ENCODE measurements around the gene PLEKHM2.

Gene PLEKHM2

GRCh38 chr1:15702722-15703550 is 18.8 kb downstream of the PLEKHM2 start:
- DNase-seq, result no peak

GRCh38 chr1:15703562-15703961 is 19.4 kb downstream of the PLEKHM2 start:
- DNase-seq, result no peak

DNA sequence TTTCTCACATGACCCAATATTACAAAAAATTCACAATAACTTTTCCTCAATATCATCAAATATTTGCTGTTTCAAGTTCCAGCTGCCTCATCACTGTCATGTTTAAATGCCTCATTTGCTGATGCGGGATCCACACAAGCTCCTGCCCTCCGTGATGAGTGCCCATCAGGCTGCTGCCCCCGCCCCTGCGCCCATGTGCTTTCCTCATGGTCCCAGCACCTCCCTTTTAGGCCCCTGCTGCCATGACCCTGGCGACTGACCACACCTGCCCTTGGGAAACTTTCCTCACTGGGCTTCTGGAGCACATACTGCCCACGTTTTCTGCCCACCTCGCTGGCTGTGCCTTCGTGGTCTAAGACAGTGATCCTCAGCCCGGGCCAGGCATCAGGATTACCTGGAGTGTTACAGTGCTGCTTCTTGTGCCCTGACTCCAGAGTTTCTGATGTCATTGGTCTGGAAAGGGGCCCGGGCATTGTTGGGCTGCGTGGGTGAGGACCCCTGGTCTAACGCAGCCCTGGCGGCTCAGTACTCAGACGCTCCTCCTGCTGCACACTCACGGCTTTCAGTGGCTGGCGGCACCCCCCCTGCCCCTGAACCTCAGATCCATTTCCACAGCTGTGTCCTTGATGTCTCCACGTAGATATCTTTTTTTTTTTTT is 20.5 kb downstream of the PLEKHM2 start:
- no peak for DNase-seq

GRCh38 chr1:15705184-15705566 is 21.1 kb downstream of the PLEKHM2 start:
- DNase-seq, result no peak

DNA sequence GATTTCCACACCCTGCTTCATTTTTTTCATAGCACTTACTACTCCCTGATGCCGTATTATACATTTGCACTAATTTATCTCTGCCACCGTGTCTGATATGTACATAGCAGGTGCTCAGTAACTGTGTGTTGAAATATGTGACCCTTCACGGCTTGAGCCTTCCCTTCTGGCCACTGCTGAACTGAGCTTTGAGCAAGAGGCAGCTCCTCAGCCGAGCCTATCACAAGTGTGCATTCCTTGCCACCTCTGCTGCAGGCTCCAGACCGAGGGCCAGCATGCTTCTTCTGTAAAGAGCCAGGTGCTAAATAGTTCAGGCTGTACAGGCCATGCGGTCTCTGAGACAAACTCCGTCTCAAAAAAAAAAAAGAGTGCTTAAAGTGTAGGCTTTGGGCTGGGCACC is 22.6 kb downstream of the PLEKHM2 start:
- no peak for DNase-seq

DNA sequence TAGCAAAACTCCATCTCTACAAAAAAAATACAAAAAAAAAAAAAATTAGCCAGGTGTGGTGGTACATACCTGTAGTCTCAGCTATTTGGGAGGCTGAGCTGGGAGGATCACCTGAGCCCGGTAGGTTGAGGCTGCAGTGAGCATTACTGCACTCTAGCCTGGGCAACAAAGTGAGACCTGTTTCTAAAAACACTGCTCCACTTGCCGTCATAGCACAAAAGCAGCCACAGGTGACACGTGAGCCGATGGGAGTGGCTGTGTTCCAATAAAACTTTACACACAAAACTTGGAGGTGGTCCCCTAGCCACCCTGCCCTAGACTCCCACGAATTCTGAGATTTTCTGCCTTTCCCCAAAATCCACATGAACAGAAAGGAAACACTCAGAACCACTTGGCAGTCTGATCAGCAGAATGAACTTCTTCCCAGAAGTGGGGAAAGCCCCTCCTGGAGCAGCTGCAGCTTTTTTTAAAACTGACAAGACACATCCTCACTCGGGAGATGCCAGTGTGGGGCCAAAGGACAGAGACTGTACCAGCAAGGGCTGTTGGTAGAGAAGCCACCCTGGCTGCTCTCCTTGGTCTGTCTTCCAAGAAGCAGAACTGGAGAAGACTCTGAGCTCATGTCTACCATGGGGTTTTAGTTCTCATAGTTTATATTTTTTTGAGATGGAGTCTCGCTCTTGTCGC is 23.3 kb downstream of the PLEKHM2 start:
- no peak for DNase-seq

DNA sequence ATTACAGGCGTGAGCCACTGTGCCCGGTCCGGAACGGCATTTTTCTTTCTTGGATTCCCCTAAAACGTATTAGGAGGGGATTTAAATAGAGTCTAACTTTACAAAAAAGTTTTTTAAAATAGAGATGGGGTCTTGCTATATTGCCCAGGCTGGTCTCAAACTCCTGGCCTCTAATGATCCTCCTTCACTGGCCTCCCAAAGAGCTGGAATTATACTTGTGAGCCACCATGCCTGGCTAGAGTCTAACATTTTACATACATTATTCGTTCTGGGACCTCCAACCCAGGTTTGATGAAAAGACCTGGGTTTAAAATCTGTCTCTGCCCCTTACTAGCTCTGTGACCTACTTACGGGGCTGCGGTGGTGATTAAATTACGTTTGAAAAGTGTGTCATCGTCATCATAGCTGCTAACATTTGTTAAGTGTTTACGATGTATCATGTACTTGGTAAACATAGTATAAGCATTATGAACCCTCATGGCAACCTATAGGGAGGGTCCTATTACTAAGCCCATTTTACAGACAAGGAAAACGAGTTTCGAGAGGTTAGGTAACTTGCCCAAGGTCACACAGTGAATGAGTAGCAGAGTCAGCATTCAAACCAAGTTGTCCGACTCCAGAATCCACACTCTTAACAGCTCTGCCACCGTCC is 24.5 kb downstream of the PLEKHM2 start:
- no peak for DNase-seq

DNA sequence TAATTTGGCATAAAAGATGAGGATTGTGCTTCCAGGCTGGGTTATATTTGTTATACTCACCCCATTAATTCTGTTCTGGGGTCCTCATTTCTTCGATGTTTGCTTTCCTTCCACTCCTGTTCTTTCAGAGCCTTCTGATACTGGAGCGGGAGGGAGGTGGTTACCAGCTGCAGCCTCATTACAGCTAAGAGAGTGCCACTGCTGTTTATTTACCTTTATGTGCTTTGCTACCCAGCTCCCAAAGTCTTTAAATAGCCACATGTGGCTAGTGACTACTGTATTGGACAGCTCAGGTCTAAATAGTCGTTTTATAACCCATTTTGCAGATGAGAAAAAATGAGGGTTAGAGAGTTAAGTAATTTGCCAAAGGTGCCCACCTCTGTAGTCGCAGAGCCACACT is 25.1 kb downstream of the PLEKHM2 start:
- no peak for DNase-seq

DNA sequence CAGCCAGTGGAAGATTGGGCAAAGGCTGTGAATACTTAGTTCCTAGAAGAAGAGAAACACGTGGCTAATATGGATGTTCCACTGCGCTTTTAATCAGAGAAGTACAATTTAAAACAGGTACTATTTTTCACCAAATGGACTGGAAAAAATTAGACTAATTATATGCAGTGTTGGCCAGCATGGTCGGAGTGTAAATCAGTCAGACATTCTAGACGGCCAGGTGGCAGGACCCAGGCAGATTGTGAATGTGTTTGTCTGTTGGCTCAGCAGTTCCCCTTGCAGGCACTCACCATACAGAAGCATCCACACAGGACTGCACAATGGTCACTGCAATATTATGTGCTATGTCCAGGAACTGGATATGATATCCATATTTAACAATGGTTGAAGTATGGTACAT is 28.0 kb downstream of the PLEKHM2 start:
- no peak for DNase-seq

DNA sequence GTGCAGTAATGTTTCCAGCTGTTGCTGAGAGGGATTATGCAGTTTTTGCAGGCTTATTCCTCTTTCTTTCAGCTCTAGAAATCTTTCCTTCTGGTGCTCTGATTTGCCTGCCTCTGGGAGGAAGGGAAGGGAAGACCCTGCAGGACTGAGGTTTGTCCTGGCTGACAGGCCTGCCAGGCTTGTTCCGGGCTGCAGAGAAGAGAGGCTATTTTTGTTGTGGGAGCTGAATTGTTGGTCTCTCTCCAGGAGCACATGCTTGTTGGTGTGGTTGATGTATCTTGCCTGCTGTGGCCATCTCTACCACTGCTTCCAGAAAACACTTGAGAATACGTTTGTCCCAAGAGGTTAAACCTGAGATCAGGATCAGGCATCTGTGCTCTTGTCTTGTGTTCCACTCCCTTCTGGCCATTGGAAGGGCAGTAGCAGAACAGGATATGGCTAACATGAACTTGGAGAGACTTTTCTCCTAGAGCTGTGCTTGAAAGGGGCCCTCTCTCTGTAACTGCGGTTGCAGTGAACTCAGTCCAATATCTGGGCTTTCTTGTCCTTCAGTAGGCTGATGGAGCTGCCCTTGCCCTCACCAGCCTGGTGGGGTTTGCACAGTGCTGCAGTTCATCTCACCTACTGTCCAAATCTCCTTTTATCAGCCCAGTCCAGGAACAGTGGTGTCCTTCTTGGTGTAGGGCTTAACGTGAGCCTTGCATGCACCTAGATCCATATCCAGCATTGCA is 30.5 kb downstream of the PLEKHM2 start:
- no peak for DNase-seq

DNA sequence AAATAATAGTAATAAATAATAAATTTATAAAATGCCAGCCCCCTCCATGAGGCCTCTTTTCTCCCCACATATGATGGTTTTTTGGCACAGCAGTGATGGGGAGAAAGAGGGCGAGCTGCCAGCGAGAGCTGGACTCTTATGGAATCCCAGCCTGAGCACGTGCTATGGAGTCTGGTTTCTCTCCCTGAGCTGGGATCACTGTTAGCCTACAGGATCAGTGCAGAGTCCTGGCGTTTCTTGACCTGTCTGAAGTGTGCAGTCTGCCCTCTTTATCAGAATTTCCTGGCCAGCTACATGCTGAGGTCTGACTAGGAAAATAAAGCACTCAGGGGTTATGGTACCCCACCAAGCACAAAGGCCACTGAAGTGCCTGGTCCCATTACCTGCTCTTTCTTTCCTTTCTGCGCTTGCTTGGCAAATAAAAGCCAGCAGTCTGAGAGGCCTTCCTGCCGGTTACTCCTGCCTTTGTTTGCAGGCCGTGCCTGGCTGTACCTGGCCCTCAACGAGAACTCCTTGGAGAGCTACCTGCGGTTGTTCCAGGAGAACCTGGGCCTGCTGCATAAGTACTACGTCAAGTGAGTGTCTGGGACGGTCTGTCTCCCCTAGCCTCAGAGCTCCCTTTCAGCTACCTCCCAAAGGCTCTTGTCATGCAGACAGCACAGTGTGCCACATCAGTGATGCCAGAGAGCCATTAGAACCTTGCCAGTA is 33.5 kb downstream of the PLEKHM2 start:
- no peak for DNase-seq

DNA sequence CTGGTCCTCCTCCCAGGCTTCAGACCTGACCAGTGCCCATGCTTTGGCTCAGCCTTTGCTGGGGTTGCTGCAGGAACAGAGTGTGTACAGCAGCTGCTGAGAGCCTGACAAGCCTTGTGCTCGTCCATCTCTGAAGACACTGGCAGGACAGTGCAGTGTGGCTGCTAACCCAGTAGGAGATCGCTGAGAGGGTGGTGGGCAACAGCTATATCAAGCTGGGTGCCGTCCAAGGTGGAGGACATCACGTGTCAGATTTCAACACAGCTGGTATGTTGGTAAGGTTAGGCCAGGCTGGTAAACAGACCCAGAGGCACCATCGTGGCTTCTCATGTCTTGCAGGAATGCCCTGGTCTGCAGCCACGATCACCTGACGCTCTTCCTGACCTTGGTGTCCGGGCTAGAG is 34.1 kb downstream of the PLEKHM2 start:
- no peak for DNase-seq

DNA sequence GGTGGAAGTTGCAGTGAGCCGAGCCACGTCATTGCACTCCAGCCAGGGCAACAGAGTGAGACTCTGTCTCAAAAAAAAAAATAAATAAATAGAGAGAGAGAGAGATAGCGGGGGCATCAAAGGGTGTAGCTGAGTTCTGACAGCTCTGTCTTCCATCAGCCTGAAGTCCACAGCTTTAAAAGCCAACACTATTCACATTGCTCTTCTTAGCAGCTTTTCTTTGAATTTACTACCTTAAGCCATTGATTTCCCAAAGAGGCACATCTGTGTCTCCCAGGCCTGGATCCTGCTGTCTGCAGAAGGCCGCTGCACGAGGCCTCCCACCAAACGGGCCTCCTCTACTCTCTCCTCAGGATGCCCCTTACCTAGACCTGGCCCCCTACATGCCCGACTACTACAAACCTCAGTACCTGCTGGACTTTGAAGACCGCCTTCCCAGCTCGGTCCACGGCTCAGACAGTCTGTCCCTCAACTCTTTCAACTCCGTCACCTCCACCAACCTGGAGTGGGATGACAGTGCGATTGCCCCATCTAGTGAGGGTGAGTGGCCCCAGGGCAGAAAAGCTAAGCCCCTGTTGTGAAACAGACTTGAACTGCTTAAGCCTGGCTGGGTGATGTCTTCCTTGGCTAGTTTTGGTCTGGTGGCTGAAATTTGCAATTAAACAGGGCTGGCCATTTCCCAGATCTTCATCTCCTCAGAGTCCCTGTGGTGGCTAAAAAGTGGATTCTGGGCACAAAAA is 35.4 kb downstream of the PLEKHM2 start:
- DNase-seq, result no peak

DNA sequence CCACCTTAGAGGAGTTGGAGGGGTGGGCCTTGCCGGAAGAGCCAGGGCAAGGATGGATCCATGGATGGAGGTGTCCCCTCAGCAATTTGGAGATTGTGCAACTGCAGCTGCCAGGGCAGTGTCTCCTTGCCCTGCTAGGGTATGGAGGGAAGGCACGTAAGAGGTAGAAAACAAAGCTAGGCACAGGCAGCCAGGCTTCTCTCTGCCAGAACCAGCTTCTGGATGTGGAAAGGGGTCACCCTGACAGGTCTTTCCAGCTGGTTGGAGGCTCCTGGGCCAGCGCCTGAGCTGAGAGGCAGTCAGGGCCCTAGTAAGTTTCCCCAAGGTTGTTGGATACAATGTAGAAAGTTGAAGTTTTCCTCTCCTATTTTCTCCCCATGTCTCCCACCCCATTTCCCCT is 36.7 kb downstream of the PLEKHM2 start:
- DNase-seq, result no peak

GRCh38 chr1:15722411-15722810 is 38.3 kb downstream of the PLEKHM2 start:
- no peak for DNase-seq

DNA sequence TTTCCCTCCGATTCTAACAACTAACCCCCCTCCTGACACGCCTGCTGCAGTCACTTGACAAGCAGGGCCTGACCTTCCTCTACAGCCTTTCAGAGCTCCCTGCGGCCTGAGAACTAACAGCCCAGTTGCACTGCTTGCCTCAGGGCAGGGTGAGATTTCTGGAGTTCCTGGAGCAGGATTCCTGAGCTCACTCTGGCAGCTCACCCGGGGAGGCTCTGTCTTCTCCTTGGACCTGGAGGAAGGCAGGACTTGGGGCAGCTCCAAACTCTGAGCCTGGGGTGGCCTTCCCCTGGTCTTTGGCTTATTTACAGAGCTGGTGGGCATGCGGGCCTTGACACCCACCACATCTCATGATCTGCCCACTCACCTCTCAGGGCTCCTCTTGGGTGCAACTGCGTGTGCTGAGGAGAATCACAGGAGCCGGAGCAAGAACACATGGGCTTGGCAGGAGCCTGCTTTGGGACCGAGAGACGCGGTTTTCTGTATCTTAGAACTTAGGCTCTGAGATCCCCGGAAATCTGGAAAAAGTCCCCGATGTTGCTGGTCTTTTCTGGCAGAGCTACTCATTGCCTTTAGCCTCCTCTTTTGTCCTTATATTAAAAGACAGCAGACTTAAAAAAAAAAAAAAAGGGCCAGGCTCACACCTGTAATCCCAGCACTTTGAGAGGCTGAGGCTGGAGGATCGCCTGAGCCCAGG is 38.9 kb downstream of the PLEKHM2 start:
- DNase-seq, result no peak

GRCh38 chr1:15723631-15724246 is 39.6 kb downstream of the PLEKHM2 start:
- DNase-seq, result no peak

DNA sequence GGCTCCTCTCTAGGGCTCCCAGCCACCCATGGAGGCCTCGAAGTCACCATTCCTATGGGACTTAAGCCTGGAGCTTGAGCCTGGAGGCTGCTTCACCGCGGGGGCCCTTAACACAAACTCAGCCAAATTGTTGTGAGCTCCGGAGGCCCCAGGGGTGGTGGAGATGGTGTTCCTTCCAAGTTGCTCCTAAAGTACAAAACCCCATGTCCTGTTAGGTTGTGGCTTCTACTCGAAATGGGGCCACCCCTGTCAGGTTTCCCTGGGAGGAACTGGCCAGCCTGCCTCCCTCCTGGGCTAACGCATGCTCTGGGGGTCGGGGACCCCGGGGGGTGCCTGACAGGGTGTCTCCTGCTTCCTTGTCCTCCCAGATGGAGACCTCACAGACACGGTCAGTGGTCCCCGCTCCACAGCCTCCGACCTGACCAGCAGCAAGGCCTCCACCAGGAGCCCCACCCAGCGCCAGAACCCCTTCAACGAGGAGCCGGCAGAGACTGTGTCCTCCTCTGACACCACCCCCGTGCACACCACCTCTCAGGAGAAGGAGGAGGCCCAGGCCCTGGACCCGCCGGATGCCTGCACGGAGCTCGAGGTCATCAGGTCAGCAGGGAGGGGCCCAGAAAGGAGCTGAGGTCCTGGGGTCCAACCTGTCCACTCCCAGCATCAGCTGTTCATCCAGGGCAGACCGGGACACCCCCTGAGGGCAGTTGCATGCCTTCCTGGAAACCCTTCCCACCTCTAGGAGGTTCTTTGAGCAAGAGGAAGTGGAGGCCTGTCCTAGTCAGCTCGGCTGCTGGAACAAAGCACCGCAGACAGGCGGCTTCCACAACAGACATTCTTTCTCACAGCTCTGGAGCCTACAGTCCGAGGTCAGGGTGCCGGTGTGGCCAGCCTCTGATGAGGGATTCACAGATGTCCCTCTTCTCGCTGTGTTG is 41.1 kb downstream of the PLEKHM2 start:
- DNase-seq, result no peak

DNA sequence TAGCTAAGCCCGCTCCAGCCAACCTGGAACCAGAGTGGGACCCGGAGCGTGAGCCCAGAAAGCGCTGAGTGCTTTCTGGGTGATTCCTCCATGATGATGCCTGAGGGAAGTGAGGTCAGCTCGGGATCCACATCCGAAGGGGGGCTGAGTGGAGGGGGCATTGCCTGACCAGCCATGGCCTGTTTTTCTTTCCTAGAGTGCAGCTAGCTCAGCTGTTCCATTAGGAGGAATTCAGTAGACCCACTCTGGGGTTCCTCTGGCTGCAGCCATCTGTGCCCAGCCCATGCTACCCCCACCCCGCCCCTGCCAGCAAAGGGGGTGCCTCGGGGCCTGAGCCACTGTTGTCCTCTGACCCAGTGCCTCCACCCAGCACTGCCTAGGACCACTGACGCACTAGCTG is 42.4 kb downstream of the PLEKHM2 start:
- DNase-seq, result no peak
